GM21390 (cell line): ENCODE data around the gene FAM171A1.
"Not testable (repeated sequence)": the region's sequence is repeated elsewhere in the genome, so short reads cannot be mapped to it uniquely, and the experiment has no call there.

Source experiments
- ATAC-seq: cut with Tn5 transposase; IDR thresholded peaks from one replicate; pipeline ENCODE4 v1.9.1; 2021; ENCODE audit not compliant: unreplicated experiment

Gene FAM171A1

DNA sequence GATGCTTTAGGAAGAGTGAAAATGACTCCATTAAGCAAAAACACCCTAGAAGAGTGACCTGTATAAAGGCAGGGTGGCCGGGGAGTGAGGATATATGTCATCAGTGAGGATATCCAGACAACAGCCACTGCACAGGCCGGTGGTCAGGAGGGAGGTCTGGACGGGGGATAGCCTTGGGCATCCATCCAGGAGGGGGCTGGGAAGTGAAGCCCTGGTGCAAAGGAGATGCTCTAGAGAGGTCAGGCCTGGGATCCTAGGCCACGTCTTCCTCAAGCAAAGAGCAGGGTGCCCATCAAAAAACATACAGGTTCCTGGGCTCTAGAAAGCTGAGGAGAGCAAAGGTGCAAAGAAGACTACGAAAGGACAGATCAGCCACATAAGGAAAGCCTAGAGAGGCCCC, 25.6 kb downstream of the FAM171A1 start:
- ATAC-seq, result no peak

DNA sequence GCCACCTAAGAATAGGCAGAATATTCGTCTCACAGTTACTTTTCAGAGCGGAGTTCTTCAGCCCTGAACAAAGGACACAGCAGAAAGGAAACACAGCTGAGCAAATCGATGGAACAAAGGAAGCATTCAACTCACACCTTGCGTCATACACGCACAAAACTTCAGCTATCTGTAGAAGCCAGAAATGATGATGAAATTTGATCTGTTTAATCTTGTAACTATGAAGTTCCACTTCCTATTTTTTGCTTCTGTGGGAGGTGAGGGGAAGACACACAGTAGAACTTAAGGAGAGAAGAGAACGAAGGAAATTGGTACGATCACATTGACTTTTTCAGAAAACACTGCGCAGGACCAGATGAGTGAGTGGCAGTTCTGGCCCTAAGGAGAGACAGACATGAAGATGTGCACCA, 26.2 kb downstream of the FAM171A1 start:
- no peak for ATAC-seq

DNA sequence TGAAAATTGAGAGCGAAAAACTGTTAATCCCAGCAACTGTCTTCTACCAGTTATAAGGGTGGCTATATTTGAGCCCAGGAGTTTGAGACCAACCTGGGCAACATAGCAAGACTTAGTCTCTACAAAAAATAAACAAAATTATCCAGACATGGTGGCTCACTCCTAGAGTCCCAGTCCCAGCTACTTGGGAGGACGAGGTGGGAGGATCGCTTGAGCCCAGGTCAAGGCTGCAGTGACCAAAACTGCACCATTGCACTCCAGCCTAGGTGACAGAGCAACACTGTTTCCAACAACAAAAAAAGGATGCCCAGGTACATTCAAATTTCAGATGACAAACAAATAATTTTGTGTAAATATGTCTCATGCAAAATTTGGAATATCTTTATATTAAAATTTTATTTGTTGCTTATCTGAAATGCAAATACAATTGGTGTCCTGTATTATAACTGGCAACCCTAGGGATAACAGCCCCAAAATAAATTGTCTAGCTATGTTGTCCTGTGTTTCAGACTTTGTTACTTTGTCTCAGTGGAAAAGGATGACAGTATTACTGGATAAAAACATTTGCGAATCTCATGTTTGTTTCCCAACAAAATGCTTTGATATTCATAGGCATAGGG, 26.7 kb downstream of the FAM171A1 start:
- no peak for ATAC-seq

DNA sequence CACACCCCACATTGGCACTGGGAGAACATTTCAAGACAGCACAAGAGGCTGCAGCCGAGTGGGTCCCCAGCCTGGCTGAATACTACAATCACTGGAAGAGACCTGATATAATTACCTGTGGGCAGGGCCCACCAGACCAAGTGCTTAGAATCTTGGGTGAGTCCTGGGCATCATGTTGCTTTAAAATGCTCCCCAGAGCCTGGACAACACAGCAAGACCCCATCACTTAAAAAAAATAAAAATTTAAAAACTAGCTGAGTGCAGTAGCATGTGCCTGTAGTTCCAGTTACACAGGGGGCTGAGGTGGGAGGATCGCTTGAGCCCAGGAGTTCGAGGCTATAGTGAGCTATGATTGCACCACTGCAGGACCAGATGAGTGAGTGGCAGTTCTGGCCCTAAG, 28.1 kb downstream of the FAM171A1 start:
- no peak for ATAC-seq

DNA sequence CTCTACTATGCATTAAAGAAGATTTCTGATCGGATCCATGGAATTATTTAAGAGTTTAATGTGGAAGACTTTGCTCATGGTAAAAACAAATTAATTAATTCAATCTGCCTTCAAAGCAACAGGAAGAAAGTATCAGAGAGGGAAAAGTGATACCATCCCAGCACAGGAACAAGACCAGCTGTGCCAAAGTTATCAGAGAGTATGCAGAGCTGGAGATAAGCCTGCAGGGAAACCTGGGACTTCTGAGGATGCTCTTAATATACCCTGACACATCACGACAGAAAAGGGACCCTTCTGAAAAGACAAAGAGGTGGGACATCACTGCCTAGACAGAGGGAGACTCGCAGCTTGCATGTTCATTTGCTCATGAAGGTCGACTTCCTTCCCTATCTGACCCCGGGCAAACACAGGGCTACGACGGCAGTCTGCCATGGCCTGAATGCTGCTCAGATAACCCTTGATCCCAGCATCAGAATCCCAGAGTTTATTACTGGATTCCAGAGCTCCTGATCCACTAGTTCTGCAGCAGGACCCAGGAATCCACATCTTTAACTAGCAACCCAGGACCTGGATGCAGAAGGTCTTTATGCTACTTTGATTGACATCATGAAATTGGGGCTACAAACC, 29.5 kb downstream of the FAM171A1 start:
- ATAC-seq, result no peak

DNA sequence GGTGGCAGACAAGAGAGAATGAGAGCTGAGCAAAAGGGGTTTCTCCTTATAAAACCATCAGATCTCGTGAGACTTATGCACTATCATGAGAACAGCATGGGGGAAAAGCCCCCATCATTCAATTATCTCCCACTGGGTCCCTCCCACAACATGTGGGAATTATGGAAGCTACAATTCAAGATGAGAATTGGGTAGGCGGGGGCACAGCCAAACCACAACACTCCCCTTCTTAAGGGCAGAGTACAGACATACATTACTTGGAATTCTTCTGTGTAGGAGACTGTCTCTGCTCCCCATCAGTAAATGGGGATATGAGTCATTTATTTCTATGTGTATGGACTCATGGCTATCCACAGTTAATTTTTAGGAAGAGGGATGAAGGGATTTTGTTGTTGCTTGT, 31.2 kb downstream of the FAM171A1 start:
- no peak for ATAC-seq

DNA sequence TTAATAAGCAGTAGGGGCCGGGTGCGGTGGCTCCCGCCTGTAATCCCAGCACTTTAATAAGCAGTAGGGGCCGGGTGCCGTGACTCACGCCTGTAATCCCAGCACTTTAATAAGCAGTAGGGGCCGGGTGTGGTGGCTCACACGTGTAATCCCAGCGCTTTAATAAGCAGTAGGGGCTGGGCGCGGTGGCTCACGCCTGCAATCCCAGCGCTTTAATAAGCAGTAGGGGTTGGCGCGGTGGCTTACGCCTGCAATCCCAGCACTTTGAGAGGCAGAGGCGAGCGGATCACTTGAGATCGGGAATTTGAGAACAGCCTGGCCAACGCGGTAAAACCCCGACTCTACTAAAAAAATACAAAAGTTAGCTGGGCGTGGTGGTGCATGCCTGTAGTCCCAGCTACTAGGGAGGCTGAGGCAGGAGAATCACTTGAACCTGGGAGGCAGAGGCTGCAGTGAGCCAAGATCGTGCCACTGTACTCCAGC, 33.6 kb downstream of the FAM171A1 start:
- ATAC-seq, result not testable (repeated sequence)

DNA sequence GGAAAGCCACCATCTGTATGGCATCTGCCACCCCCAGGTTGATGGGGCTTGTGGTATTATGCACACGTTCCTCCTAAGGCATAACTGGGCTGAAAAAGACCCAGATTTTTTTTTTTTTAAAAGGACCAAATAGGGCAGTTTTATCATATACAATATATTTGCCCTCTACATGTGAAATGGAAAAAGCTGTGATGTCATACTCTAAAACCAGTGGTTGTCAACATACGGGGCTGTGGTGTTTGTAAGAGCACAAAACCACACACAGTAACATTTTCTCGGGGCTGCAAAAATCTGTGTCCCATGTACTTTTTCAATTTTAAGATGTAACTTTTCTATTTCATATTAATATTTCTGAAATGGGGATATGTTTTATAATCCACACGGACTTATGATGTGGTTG, 34.9 kb downstream of the FAM171A1 start:
- ATAC-seq, result no peak

DNA sequence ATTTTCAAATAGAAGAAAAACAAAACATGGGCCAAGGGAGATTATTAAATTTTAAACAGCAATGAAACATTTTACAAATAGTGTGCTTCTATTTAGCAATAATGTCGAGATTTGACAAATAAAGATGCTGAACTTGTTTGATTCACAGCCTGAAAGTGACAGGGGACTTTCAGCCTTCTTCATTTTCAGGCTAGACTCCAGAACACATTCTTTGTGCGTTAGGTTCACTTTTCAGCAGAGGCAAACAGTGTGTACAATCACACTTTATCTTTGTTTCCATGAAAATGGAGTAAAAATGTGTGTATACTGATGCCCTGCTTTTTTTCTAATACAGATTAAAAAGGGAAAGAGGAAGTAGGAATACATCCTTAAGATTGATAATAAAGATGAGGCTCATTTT, 35.6 kb downstream of the FAM171A1 start:
- ATAC-seq, result no peak

DNA sequence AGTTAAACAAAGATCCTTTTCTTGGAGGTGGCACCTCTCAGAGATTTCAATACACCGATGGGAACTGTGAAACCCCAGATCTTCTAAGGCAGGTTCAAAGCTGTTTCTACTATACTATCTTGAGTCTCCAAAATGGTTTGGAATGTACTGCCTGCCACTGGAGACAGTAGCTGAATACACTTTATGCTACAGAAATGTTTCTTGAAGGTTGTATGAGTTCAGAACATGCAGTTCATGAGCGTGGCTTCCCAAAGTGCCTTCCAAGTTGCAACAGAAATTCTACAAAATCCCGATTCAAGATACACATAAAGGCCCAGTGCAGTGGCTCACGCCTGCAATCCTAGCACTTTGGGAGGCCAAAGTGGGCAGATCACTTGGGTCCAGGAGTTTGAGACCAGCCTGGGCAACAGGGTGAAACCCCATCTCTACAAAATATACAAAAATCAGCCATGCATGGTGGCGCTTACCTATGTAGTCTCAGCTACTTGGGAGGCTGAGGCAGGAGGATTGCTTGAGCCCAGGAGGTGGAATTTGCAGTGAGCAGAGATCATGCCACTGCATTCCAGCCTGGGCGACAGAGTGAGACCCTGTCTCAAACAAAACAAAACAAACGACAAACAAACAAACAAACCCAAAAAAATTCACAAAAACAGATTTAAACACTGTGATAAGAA, 36.3 kb downstream of the FAM171A1 start:
- ATAC-seq, result no peak

DNA sequence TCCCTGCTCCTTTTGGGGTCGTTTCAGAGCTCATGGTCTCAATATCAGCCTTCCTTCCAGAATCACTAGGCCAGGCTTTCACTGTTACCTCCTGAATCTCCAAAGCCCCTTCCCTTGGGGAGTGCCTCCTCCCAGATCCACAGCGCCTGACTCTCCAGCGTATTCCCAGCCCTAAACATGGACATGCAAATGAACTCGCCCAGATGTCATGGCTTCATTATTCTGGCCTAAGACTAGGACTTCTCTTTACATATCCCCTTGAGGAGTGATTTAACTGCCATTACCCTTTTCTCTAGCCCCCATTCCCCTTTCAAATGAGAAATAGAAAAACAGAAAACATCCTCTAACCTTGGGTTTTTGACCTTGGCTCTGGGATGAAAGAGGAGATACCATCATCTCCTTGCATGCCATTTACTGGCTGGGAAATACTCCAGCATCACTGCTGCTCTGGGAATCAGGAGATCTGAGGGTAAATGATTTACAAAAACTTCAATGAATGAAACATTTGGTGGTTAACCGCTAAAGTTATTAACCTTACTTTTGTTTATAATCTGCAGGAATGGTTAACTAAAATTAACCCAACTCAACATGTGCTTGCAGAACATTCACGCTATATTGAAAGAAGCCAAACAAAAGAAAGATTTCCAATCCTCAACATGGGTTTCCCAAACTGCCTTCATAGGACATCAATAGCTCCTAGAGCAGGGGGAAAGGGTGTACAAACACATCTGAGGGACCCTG, 37.0 kb downstream of the FAM171A1 start:
- ATAC-seq, result no peak

DNA sequence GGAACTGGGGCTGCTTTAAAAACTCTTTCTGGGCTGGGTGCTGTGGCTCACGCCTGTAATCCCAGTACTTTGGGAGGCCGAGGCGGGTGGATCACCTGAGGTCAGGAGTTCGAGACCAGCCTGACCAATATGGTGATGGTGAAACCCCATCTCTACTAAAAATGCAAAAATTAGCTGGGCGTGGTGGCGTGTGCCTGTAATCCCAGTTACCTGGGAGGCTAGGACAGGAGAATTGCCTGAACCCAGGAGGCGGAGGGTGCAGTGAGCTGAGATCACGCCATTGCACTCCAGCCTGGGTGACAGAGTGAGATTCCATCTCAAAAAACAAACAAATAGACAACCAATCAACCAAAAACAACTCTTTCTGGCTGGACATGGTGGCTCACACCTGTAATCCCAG, 37.9 kb downstream of the FAM171A1 start:
- ATAC-seq, result not testable (repeated sequence)

DNA sequence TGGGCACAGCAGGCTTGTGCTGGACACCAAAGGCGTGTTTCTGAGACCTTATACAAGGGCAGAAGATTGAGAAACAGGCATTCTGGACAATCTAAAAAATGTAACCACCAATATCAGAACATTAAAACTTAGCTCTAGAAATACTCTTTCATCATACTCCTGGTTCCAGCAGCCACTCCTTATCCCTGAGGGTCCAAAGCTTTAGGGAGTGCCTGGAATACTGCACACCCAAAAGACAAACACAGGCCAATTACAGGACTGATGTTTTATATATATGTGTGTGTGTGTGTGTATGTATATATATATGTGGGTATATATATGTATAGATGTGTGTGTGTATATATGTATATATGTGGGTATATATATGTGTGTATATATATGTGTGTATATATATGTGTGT, 39.6 kb downstream of the FAM171A1 start:
- ATAC-seq, result no peak

DNA sequence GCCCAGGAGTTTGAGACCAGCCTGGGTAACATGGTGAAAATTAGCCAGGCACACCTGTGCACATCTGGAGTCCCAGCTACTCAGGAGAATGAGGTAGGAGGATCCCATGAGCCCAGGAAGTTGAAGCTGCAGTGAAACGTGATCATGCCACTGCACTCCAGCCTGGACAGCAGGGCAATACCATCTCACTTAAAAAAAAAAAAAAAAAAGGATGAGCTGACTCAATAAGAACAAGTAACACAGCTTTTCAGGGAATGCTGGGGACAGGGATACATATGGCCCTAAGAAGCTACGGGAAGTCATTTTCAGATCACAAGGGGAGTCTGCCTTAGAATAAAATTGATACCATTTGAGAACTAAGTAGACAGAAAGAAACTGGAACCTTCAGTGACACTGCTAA, 41.7 kb downstream of the FAM171A1 start:
- no peak for ATAC-seq

DNA sequence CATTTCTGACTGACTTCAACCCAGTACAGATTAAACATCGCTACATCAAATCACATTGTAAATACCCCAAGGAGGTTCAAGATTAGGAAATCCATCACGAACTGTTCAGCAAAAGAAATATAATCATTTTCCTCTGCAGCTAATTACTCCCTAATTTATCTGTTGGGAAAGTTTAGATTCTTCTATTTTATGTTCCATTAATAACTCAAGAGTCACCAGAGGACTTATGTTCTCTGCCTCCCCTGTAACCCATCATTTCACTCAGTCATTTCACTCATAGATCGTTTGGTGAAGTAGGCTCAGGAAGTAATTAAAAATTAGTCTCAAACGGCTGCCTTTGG, 45.2 kb downstream of the FAM171A1 start:
- no peak for ATAC-seq

DNA sequence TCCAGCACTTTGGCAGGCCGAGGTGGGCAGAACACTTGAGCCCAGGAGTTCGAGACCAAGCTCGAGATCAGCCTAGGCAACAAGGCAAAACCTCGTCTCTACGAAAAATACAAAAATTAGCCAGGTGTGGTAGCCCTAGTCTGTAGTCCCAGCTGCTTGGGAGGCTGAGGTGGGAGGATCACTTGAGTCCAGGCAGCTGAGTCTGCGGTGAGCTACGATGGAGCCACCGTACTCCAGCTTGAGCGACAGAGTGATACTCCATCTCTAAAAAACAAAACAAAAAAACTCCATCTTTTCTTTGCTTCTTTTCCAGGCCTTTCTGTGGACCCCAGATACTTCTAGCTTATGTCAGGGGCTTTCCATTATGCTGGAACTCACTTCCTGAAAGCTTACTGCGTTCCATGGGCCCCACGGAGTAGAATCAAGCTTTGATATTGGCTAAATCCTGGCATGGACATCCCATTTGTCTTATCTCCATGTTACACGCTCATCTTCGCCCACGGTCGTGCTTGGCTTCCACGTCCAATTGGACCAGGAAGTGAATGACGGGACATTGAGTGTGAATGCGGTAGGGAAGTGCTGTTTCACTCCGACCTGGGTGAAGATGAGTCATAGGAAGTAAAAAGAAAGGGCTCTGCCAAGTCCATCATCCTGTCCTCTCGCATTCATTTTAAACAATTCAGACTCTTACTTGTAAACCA, 45.7 kb downstream of the FAM171A1 start:
- ATAC-seq, result no peak

DNA sequence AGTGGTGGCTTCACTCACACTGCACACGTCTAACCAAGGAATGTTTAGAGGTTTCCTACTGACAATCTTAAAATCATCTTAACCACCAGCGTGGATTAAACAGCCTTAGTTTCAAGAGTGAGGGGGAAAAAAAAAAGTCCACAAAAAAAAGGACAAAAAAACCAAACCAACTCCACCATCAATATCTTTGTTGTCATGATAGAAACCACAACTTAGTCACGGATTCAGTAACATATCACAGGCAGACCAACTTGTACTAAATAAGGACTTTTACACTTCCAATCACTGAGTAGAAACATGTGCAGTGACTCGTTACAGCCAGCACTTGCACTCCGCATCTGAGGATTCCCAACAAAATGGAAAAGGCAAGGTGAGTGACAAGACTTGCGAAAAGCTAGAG, 46.5 kb downstream of the FAM171A1 start:
- ATAC-seq, result no peak

DNA sequence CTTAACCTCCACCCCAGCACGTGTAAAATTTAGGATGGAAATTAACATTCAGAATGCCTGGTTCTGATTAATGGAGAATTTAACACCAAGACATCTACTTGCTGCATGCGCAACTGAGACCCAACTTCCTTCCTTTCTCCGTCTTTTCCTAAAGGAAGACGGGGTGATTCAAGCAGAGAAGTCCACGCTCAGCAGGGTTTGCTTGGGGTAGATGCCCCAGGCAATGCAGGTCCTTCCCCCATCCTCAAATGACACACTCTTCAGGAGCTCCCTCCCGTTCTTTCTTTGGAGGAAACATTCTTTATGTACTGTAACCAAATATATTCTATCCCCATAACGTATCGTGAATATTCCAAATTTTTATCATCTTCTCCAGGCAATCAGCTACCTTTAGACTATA, 47.0 kb downstream of the FAM171A1 start:
- no peak for ATAC-seq

DNA sequence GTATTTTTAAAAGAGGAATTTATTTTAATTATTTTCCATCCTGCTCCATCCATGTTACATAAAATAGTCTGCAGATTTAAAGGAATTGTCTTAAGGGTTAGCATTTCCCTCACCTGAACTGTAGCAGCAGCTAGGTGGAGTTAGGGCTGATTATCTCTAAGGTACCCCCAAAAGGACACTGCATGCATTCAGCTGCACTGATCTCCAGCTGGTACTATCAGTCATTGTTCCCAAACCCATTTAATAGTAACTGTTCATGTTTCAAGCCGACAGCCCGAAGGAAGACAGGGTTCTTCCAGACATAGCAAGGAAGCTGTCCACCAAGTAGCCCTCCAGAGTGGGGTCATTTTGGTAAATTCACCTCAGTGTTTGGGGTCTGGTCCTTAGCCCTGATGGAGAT, 48.7 kb downstream of the FAM171A1 start:
- ATAC-seq, result no peak

DNA sequence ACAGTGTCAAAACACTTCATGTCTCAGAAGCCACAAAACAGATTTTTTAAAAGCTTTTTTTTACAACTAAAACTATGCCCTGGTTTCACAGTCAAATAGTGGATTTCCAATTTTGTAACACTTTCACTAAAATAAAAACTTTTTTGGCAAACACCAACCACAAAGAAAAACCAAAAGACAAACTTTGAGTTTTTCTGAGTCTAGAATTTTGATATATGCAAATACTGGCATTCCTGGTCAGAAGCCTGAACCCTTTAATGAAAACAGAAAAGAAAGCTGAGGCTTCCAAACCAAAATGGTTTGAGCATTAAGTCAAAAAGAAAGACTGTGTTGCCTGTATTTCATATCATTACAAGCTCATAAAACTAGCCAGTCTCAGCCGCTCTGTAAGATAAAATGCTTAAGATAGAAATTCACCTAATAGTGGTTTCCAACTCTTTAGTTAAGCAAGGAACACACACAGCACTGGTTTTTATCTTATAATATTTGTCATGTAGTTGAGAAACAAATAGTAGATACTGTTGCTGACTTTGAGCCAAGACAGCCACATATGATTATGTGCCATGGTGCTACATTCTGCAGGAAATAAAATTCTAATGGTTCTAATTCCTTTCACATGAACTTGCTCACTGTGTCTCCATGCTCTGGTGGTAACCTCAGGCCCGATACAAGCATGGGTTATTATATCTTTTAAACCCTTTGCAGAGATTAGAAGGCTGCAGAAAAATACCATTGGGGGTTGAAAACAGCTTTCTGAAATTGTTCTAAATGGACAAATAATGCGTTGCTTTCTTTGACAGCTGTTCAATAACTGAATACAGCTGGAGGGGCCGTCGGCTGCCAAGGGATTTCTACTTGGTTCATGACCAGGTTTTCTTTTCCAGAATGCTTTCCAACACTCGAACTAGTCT, 49.4 kb downstream of the FAM171A1 start:
- ATAC-seq, result no peak
